K562 (cell line): ENCODE measurements around the gene BRME1. TPM values are rescaled to one million over a fixed set of nuclear protein-coding genes. Genes with fewer than 3 reads are reported as not detected.
A peak's percentile ranks its signal among the peaks of the same experiment; 100 is the strongest.

Source experiments
- CBX1 ChIP-seq: sonication (generic); IDR thresholded peaks from 2 replicates; pipeline ENCODE4 v1.6.1; 2016; ENCODE audit warnings: antibody characterized with exemption, low read depth, mild to moderate bottlenecking
- ETV1 ChIP-seq: fragments of 450-650 bp; conservative IDR thresholded peaks from 2 replicates; pipeline ENCODE4 v1.6.1; 2016; ENCODE audit warnings: missing genetic modification characterization, control low read depth, low read depth, missing compliant biosample characterization
- GTF2F1 ChIP-seq: IDR thresholded peaks from 2 replicates; pipeline ENCODE4 v1.6.1; 2011; ENCODE audit warnings: low read depth, low read length, improper control_type of control experiment
- L3MBTL2 ChIP-seq: fragments of 450-650 bp; IDR thresholded peaks from 2 replicates; pipeline ENCODE4 v1.6.1; 2016; ENCODE audit warnings: mild to moderate bottlenecking, moderate library complexity
- MYNN ChIP-seq, 2 experiments: sonication (generic); formaldehyde crosslinking in 1 of 2; IDR thresholded peaks; 2 replicates each; pipeline versions ENCODE4 v1.5.0 to v1.6.1; 2016 to 2020; ENCODE audit warnings: antibody characterized with exemption in 1 of 2, missing genetic modification reagents in 1 of 2
- NFIC ChIP-seq: fragments of 450-650 bp; IDR thresholded peaks from 2 replicates; pipeline ENCODE4 v1.6.1; 2017; ENCODE audit warnings: mild to moderate bottlenecking, inconsistent platforms
- RB1 ChIP-seq: fragments of 450-650 bp; IDR thresholded peaks from 2 replicates; pipeline ENCODE4 v1.6.1; 2017; ENCODE audit warnings: low read depth, mild to moderate bottlenecking
- SLC30A9 ChIP-seq: fragments of 250-450 bp; sonication (Bioruptor Pico); IDR thresholded peaks from 2 replicates; pipeline ENCODE4 v1.8.0; 2022; ENCODE audit warnings: mild to moderate bottlenecking, moderate library complexity
- SMAD4 ChIP-seq: fragments of 250-450 bp; sonication (Bioruptor Pico); conservative IDR thresholded peaks from 2 replicates; pipeline ENCODE4 v1.8.0; 2021; ENCODE audit warnings: inconsistent platforms, mild to moderate bottlenecking, moderate library complexity
- SMC3 ChIP-seq: conservative IDR thresholded peaks from 2 replicates; pipeline ENCODE4 v1.6.1; 2011; ENCODE audit warnings: low read depth, low read length, improper control_type of control experiment; ENCODE audit not compliant: insufficient read depth
- TAF15 ChIP-seq: fragments of 200-400 bp; formaldehyde crosslinking; IDR thresholded peaks from 2 replicates; pipeline ENCODE4 v1.6.1; 2017; ENCODE audit warnings: mild to moderate bottlenecking, low read depth, low read length, moderate library complexity
- XRCC4 ChIP-seq: IDR thresholded peaks from one replicate; pipeline ENCODE4 v1.6.1; 2011; ENCODE audit not compliant: insufficient read depth, insufficient read length; ENCODE audit errors: extremely low read depth
- ZNF282 ChIP-seq: sonication (generic); formaldehyde crosslinking; IDR thresholded peaks from 2 replicates; pipeline ENCODE4 v1.8.1; 2023; ENCODE audit warnings: missing genetic modification reagents
- ZNF830 ChIP-seq: fragments of 250-450 bp; sonication (Bioruptor Pico); IDR thresholded peaks from 2 replicates; pipeline ENCODE4 v1.5.0; 2021; ENCODE audit warnings: mild to moderate bottlenecking
- polyA plus RNA-seq, 8 experiments: library from polyadenylated mRNA; depleted of rRNA in 4 of 8; stranded (reverse) in 5 of 8; unstranded in 3 of 8; fragments of >200 nt; fragmentation: Nextera tagmentation in 2 of 8; fragmentation: Illumina TruSeq in 1 of 8; extraction: Ambion mirVana in 2 of 8; extraction: Trizol in 1 of 8; gene quantifications; 2 replicates each; pipeline versions ENCODE4 v1.2.1 to v1.2.3, GENCODE V29; 2011 to 2014; ENCODE audit warnings: inconsistent platforms in 1 of 8, missing spikeins in 1 of 8
- total RNA-seq, 7 experiments: library from RNA; depleted of rRNA in 6 of 7; stranded (reverse); fragments of >200 nt in 6 of 7; fragmentation: Illumina TruSeq in 2 of 7; extraction: Trizol in 2 of 7; gene quantifications; 2 replicates each; pipeline versions ENCODE4 v1.2.1 to v1.2.3, GENCODE V29; 2011 to 2021; ENCODE audit warnings: low replicate concordance in 1 of 7
- TF ChIP-seq, protein P1 (sequence below): fragments of 200-800 bp; sonication (Bioruptor generic); IDR thresholded peaks from 2 replicates; pipeline ENCODE4 v1.6.1; 2017; ENCODE audit warnings: missing genetic modification characterization, missing compliant biosample characterization
- TF ChIP-seq, protein P2 (sequence below): fragments of 250-450 bp; sonication (Bioruptor Pico); IDR thresholded peaks from 2 replicates; pipeline ENCODE4 v1.4.0; 2020
- TF ChIP-seq, protein P3 (sequence below): fragments of 450-650 bp; IDR thresholded peaks from 2 replicates; pipeline ENCODE4 v1.6.1; 2016; ENCODE audit warnings: low read depth

Gene BRME1
- total and polyA plus RNA-seq, 9 of the 15 experiments (the other 6 are each of a cell fraction or from before 2014, with no cell fraction given): 0.75 to 6.1 (median 3.6) TPM

DNA sequence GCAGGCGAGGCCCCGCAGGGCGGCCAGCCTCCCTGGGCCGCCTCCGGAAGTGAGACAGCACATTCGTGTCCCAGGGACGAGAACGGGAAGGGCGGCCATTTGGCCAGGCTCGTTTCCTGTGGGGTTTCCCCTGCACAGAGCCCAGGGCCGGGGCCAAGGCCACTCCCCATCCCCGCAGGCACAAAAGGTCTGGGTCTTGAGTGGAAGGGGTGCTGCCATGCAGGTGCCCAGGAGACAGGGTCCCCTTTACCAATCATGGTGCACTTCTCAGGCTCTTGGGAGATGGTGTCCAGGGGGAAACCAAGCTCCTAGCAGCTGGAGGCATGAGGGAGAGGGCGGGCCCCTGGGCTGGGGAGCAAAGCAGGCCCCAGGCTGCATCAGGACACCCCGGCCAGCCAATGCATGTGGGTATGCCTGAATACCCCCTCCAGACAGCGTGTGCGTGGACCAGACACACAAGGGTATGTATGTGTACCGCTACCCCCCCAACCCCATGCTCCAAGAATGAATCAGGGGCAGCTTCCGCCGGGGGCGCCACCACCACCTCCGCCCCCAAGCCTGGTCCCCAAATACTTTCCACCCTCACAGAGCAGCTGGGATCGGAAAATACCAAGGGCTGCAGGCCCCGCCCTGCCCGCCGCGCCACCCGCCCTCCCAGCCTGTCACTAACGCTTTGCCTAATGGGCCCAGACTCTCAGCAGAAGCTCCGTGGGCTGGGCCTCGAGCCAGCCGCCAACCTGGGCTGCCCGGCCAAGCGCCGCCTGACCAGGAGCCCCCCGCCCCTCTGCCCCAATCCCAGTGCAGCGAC is 66.6 kb downstream of the BRME1 start (continued):
- TF ChIP-seq ETV1 (tag): peak; percentile 96
- peak; percentile 35; the same call in 1 of the 2 replicates for TF ChIP-seq CBX1
- TF ChIP-seq SMC3: no peak
- TF ChIP-seq, protein P1, sequence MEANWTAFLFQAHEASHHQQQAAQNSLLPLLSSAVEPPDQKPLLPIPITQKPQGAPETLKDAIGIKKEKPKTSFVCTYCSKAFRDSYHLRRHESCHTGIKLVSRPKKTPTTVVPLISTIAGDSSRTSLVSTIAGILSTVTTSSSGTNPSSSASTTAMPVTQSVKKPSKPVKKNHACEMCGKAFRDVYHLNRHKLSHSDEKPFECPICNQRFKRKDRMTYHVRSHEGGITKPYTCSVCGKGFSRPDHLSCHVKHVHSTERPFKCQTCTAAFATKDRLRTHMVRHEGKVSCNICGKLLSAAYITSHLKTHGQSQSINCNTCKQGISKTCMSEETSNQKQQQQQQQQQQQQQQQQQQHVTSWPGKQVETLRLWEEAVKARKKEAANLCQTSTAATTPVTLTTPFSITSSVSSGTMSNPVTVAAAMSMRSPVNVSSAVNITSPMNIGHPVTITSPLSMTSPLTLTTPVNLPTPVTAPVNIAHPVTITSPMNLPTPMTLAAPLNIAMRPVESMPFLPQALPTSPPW (CRISPR knock-in tag): peak; percentile 49
- TF ChIP-seq GTF2F1: peak; percentile 31; the same call in 1 of the 2 replicates
- peak; percentile 71 for TF ChIP-seq MYNN (IDR thresholded peaks at IDR 0.05)
- TF ChIP-seq MYNN (CRISPR knock-in tag; IDR thresholded peaks at IDR 0.05): no peak
- peak; percentile 77 for TF ChIP-seq L3MBTL2
- peak; percentile 50; the same call in 1 of the 2 replicates for TF ChIP-seq RB1
- 0 out of 2 replicates have a peak, but pooled peaks have one; percentile 18 for TF ChIP-seq TAF15
- TF ChIP-seq, protein P2, sequence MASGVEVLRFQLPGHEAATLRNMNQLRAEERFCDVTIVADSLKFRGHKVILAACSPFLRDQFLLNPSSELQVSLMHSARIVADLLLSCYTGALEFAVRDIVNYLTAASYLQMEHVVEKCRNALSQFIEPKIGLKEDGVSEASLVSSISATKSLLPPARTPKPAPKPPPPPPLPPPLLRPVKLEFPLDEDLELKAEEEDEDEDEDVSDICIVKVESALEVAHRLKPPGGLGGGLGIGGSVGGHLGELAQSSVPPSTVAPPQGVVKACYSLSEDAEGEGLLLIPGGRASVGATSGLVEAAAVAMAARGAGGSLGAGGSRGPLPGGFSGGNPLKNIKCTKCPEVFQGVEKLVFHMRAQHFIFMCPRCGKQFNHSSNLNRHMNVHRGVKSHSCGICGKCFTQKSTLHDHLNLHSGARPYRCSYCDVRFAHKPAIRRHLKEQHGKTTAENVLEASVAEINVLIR: no peak
- TF ChIP-seq, protein P3, sequence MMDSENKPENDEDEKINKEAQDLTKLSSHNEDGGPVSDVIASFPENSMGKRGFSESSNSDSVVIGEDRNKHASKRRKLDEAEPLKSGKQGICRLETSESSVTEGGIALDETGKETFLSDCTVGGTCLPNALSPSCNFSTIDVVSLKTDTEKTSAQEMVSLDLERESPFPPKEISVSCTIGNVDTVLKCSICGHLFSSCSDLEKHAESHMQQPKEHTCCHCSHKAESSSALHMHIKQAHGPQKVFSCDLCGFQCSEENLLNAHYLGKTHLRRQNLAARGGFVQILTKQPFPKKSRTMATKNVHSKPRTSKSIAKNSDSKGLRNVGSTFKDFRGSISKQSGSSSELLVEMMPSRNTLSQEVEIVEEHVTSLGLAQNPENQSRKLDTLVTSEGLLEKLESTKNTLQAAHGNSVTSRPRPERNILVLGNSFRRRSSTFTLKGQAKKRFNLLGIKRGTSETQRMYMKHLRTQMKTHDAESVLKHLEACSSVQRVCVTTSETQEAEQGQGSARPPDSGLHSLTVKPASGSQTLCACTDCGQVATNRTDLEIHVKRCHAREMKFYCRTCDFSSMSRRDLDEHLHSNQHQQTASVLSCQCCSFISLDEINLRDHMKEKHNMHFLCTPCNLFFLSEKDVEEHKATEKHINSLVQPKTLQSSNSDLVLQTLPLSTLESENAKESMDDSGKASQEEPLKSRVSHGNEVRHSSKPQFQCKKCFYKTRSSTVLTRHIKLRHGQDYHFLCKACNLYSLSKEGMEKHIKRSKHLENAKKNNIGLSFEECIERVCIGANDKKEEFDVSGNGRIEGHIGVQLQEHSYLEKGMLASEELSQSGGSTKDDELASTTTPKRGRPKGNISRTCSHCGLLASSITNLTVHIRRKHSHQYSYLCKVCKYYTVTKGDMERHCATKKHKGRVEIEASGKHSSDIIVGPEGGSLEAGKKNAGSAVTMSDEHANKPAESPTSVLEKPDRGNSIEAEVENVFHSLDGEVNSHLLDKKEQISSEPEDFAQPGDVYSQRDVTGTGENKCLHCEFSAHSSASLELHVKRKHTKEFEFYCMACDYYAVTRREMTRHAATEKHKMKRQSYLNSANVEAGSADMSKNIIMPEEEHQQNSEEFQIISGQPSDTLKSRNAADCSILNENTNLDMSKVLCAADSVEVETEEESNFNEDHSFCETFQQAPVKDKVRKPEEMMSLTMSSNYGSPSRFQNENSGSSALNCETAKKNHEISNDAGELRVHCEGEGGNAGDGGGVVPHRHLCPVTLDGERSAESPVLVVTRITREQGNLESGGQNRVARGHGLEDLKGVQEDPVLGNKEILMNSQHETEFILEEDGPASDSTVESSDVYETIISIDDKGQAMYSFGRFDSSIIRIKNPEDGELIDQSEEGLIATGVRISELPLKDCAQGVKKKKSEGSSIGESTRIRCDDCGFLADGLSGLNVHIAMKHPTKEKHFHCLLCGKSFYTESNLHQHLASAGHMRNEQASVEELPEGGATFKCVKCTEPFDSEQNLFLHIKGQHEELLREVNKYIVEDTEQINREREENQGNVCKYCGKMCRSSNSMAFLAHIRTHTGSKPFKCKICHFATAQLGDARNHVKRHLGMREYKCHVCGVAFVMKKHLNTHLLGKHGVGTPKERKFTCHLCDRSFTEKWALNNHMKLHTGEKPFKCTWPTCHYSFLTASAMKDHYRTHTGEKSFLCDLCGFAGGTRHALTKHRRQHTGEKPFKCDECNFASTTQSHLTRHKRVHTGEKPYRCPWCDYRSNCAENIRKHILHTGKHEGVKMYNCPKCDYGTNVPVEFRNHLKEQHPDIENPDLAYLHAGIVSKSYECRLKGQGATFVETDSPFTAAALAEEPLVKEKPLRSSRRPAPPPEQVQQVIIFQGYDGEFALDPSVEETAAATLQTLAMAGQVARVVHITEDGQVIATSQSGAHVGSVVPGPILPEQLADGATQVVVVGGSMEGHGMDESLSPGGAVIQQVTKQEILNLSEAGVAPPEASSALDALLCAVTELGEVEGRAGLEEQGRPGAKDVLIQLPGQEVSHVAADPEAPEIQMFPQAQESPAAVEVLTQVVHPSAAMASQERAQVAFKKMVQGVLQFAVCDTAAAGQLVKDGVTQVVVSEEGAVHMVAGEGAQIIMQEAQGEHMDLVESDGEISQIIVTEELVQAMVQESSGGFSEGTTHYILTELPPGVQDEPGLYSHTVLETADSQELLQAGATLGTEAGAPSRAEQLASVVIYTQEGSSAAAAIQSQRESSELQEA: no peak
- 0 out of 2 replicates have a peak, but pooled peaks have one; percentile 84 for TF ChIP-seq ZNF282
- TF ChIP-seq NFIC: peak; percentile 62
- TF ChIP-seq SLC30A9: no peak
- no peak for TF ChIP-seq XRCC4
- TF ChIP-seq SMAD4 (CRISPR knock-in tag): peak; percentile 72; the same call in 1 of the 2 replicates
- TF ChIP-seq ZNF830 (CRISPR knock-in tag): peak; percentile 79; the same call in 1 of the 2 replicates
